HG02588 (cell line): ENCODE data around the gene PTPRN2.
"Not testable (repeated sequence)": the region's sequence is repeated elsewhere in the genome, so short reads cannot be mapped to it uniquely, and the experiment has no call there.

Experiments
- ATAC-seq: cut with Tn5 transposase; IDR thresholded peaks from one replicate; pipeline ENCODE4 v1.9.1; 2021; ENCODE audit warnings: mild to moderate bottlenecking, moderate library complexity; ENCODE audit not compliant: unreplicated experiment

Gene PTPRN2

DNA sequence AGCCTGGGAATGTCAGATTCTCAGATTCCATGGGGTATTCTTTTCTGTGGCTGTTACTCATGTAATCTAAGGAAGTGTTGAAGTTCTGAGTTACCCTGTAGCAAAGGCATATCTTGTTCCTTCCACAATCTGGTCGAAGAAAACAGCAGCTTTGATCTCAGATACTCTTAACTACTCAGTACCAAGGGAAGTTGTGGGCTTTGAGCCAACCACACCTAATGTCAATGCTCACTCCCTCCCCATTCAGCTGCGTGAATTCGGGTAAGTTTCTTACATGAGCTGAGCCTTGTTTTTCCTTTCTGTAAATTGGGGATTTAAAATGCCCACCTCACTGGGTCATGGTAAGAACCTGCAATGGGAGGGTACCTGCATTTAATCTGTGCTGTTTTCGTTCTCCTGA lies 52.5 kb downstream of the PTPRN2 start:
- no peak for ATAC-seq

DNA sequence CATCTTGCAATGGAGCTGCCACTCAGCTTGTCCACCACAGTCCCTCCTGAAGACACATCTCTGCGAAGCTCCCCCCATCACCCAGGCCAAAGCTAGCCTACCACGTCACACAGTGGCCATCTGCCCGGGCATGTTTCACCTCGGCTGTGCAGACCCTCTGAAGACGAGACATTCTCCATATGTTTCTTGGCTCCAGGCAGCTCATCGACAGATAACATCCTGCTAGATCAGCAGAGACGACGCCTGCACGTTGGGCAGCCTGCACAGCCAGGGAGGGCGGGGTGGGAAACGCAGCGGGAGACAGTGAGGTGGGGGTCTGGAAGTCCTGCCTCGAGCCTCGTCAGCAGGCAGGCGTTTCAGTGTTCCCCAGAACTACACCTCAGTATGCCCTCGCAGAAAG lies 53.0 kb downstream of the PTPRN2 start:
- ATAC-seq = no peak

- ATAC-seq = not testable (repeated sequence)
These were observed 53.5 kb downstream of the PTPRN2 start for GRCh38 chr7:158534134-158534515.

GRCh38 chr7:158533386-158534133 lies 54.1 kb downstream of the PTPRN2 start:
- no peak for ATAC-seq

DNA sequence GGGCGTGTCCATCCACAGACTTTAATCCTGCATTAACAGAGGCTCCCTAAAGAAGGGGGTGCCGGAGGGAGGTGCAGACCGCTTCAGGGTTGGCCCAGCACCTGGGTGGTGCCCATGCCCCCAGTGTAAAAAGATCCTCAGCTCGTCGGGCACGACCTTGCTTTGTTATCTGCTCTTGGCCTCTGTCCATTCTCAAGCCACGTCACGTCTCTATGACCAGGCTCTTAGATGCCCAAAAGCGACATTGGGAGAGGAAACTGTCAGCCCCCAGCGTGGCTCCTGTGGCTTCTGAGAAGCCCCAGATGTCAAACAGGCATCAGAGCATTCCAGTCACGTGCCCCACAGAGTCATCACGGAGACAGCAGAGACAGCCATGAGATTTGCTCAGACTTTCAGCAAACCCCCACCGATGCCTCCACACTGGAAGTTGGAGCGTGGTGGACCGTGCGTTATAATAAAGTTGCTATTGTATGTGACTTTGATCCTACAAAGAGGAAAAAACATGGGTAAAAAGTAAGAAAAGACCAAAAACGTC lies 55.5 kb downstream of the PTPRN2 start:
- no peak for ATAC-seq

DNA sequence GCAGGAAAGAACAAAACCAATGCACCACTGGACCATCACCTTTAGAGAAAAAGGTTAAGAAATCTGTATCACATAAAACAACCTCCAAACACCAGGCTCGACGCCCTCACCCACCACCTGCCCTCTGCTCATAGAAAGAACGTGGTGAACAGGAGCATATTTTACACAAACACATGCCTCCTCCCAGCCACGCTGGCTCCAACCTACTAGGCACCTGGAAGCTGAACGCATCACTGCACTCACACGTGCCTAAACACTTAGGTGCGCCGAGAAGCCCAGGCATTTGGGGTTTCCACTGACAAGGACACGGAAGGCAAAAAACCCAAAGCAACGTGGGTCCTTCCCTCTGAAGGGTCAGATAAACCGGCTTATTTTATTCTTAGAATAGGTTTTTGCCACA lies 56.0 kb downstream of the PTPRN2 start:
- no peak for ATAC-seq

DNA sequence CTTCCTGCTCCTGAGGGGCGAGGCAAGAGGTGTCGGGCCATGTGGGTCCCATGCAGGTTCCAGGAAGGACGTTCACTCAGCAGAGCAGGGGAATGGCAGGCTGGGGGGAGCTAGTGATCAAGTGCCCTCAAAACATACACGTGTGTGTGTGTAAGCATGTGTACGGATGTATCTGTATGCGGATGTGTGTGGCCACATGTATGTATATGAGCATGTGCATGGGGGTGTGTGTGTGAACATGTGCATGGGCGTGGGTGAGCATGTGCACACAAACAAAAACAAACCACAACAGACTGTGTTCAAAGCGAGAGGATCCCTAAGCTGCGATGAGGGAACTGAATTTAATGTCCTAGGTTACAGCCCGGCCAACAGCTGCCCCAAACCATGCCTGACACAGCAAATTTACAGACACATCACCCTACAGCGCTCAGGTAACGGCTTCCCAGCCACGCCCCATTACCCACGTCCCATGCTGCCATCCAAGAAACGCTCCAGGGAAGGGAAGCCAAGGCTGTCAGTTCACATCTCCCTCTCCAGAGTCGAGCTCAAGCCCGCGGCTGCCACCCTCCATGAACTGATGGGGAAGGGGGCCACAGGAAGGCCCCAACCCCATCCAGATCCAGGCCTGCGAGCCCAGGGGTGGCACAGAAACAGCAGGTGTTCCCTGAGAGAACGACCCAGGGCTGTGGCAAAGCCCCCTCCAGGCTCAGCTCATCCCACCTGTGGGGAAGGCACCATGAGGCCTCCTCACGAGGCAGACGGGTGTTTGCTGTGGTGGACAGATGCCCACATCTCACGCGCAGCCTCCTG lies 56.6 kb downstream of the PTPRN2 start:
- no peak for ATAC-seq

DNA sequence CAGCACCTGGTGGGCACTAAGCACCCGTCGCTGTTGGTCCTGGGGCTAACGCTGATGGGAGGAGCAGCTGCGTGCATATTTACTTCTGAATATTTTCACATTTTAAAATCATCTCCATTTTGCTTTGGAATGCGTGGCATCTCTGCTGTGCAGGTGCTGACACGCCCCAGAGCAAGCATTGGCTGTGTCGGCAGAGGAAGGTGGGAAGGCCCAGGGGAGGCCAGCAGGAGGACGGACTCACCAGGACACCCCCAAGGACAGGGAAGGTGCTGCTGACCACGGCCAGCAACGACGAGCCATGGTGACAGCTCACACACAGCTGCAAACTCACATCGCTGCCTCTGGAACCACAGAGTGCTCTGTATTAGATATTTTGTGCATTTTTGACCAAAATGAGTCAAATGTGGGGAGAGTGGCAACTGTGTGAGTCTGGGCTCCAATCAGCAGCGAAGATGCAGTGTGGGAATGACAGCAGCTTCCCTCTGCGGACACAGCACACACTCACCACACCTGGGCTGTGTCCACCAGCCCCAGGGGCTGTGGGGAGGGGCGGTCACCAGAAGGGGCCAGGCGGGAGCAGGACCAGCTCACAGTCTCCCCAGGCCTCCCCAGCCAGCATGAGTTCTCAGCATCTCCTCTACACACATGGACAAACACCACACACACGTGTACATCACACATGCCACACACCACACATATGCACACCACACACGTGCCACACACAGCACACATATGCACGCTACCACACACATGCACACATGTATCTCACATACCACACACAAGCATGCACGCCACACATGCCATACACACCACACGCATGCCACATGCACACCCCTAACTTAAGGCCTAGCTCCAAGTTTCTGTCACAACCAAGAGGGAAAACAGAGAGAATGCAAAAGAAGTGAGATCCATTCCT lies 58.2 kb downstream of the PTPRN2 start:
- no peak for ATAC-seq

DNA sequence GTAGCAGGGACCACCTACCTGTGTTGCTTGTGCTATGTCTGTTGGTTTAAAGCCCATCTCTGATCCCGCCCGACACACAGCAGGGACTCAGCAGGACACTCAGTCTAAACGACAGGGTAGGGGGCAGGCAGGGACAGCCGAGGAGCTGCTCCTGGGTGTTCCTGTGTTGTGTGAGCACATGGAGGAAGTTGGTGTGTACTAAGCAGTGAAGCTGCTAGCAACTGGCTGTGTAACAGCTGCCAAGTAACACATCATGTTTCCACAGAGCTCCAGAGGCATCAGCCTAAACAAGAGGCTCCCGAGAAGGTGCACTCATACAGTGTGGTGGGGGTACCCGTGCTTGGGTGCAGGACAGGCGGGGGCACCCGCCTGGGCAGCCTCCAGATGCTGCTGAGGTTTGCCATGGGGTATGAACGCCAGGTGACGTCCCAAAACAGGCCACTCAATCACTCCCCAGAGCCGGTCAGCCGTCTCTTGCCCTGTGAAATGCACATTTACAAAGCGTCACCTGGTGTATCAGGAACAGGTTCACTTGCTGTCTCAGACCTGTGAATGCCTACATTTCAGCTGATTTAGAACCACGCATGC lies 59.6 kb downstream of the PTPRN2 start:
- no peak for ATAC-seq

DNA sequence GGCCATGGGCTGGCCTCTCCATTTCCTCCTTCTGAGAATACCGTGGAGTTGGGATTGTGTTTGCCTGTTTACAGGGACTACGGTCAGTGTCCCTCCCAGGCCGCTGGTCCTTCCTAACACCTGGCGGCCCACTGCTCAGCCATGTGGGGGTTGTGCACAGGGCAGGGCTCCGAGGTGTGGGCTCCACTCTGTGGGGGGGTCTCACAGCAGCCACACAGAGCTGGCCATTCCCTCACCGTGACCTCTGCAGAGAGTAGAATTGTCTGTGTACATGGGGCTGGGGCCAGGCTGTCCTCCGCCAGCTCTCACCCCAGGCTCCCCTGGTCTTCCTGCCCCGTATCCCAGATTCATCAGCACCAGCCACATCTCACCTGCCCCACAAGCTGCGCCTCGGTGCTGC lies 60.1 kb downstream of the PTPRN2 start:
- ATAC-seq = no peak

- no peak for ATAC-seq
These were observed 60.6 kb downstream of the PTPRN2 start for GRCh38 chr7:158527038-158527437.

DNA sequence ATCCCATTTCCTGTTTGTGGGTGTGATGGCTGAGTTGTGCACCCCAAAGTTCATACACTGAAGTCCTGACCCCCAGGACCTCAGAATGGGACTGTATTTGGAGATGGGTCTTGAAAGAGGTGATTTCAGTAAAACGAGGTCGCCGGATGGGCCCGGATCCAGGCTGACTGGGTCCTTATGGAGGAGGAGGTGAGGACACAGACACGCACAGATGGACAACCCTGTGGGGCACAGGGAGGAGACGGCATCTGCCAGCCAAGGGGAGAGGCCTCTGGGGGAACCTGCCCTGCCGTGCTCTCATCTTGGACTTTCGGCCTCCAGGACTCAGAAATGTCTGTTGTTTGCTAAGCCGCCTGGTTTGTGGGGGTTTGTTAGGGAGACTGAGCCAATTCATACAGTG lies 61.1 kb downstream of the PTPRN2 start:
- ATAC-seq = no peak

DNA sequence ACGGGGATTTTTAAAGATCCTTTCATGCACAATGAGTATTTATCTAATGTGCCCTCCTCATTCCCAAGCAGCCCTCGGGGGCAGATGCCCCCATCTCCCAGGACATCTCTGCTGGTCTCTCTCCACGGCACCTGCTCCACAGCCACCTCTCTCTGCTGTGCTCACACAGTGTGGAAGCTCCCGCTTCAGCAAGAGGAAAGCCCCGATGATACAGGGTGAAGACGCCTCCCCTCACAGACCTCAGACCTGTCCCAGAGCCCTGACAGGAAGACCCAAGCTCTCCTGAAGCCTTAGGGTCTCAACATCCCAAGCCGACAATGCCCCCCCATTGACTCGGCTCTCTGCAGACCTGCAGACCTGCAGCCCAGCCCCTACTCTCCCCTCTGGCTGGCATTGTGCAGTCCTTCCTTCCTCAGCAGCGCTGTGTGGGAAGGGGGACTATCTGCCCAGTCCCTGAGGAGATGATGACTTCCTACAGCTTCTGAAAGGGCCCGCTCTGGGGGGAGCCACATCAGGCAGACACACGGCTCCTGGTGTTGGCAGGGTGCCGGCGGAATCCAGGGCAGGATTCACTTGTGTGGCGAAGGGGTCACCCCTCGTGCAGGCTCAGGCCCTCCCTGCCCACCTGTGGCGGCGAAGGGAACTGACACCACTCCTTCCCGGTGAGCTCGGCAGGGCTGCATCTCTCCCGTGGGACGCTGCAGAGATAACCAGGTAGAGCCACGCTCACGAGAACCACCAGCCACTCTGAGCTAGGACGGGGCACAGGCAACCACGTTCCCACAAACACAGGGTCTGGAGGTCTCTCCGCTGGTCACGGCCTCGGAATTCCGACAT lies 61.8 kb downstream of the PTPRN2 start:
- ATAC-seq = no peak

DNA sequence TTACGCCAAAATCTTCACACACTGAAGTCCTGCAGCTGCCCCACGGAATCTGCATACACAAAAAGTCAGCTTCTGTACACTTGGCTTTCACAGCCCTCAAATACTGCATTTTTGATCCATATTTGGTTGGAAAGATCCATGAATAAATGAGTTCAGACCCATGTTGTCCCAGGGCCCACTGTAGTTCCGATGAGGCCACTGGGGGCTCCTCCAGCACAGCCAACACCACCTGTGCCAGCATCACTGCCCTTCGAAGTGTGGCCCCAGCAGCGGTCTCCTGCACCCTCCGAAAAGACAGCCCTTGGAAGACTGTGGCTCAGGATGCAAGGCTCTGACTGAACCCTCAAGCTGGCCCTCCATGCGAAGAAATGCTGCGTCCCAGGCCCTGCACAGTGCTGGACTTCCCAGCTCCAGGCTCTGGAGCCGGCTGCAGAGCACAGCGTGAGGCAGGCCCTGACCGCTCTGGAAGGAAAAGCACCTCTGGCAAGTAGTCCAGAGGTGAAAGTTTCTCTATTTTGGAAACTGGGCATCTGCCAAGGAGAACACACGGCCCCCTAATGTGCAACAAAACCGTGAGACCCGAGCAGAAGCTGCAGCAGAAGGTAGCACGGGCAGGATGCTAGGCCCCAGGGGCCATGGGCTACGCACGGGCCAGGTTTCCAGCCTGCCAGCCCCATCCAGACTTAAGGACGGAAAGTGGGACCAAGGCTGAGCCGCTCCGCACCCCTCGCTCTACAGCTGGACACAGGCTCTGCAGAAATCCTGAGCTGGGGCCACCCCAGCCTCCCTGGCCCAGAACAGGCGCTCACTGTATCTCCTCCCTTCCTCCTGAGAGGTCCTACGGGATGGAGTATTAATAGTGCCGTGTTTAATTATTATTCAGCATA lies 62.6 kb downstream of the PTPRN2 start:
- ATAC-seq = no peak

GRCh38 chr7:158524286-158524685 lies 63.3 kb downstream of the PTPRN2 start:
- ATAC-seq = not testable (repeated sequence)

DNA sequence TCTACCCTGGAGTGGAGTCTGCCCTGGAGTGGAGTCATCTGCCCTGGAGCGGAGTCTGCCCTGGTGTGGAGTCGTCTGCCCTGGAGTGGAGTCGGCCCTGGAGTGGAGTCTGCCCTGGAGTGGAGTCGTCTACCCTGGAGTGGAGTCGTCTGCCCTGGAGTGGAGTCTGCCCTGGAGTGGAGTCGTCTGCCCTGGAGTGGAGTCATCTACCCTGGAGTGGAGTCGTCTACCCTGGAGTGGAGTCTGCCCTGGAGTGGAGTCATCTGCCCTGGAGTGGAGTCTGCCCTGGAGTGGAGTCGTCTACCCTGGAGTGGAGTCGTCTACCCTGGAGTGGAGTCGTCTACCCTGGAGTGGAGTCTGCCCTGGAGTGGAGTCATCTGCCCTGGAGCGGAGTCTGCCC lies 63.7 kb downstream of the PTPRN2 start:
- not testable (repeated sequence) for ATAC-seq

DNA sequence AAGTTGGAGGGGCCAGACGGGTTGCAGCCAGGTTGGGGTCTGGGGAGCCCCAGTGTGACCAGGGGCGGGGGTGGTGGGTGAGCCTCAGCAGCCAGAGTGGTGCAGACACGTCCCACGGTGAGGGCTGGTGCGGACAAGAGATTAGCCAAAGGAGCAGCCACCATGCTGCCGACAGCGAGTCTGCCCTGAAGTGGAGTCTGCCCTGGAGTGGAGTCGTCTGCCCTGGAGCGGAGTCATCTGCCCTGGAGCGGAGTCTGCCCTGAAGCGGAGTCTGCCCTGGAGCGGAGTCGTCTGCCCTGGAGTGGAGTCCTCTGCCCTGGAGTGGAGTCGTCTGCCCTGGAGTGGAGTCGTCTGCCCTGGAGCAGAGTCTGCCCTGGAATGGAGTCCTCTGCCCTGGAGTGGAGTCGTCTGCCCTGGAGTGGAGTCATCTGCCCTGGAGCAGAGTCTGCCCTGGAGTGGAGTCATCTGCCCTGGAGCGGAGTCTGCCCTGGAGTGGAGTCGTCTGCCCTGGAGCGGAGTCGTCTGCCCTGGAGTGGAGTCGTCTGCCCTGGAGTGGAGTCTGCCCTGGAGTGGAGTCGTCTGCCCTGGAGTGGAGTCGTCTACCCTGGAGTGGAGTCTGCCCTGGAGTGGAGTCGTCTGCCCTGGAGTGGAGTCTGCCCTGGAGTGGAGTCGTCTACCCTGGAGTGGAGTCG lies 64.3 kb downstream of the PTPRN2 start:
- ATAC-seq = not testable (repeated sequence)

GRCh38 chr7:158521795-158522194 lies 65.8 kb downstream of the PTPRN2 start:
- not testable (repeated sequence) for ATAC-seq
